Measurements from ENCODE around the gene SLC44A5. TPM values are rescaled to one million over a fixed set of nuclear protein-coding genes. Genes with fewer than 3 reads are reported as not detected.

The SLC44A5 gene
- total RNA-seq, 1 experiment from 2014 or later = 0.18 TPM

DNA sequence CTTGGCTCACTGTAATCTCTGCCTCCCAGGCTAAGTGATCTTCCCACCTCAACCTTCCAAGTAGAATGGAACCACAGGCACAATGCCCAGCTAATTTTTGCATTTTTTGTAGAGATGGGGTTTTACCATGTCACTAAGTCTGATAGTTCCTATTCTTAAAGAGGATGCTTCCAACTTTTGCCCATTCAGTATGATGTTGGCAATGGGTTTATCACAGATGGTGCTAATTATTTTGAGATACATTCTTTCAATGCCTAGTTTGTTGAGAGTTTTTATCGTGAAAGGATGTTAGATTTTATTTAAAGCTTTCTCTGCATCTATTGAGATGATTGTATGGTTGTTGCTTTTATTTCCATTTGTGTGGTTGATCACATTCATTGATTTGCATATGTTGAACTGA is 103.9 kb downstream of the SLC44A5 start:
- POLR2A ChIA-PET = no interaction called here
- intact Hi-C loops (cut with micrococcal nuclease; ENCODE audit: unreplicated experiment) = no loop called here
- in situ Hi-C loops (cut with HindIII; ENCODE audit: low pct_unique_long_range_greater_than_20kb, low sequenced_read_pairs) = no loop called here
- H3K4me1 ChIP-seq (ENCODE audit: control insufficient read depth, insufficient read depth, low read length) = no peaks in the 10 kb centered on the region
- ATAC-seq (no peak), DNase-seq (ENCODE audit: low read depth, low spot score) (no peak)
- CTCF ChIA-PET = no interaction called here
- H3K9me3 ChIP-seq (ENCODE audit: control insufficient read depth, insufficient read depth, low read depth, low read length) = no peaks in the 10 kb centered on the region
- no TSS peak for BruUV-seq (replicated peaks)
- no peak overlapping the region for H3K4me3 ChIP-seq (ENCODE audit: low read depth in 2 of 2, low read length in 2 of 2)
- no peaks in the 10 kb centered on the region for H3K27me3 ChIP-seq (ENCODE audit: control insufficient read depth, insufficient read depth, low read length)
- TF ChIP-seq TCF7L2 (IDR thresholded peaks at IDR 0.05; ENCODE audit: low read depth, low read length) (no peak), POLR2AphosphoS5 (IDR thresholded peaks at IDR 0.05; ENCODE audit: low read depth, low read length) (no peak), SIN3A (IDR thresholded peaks at IDR 0.05; ENCODE audit: borderline replicate concordance, insufficient read depth, low read depth, low read length) (no peak)
- TF ChIP-seq, protein P1, sequence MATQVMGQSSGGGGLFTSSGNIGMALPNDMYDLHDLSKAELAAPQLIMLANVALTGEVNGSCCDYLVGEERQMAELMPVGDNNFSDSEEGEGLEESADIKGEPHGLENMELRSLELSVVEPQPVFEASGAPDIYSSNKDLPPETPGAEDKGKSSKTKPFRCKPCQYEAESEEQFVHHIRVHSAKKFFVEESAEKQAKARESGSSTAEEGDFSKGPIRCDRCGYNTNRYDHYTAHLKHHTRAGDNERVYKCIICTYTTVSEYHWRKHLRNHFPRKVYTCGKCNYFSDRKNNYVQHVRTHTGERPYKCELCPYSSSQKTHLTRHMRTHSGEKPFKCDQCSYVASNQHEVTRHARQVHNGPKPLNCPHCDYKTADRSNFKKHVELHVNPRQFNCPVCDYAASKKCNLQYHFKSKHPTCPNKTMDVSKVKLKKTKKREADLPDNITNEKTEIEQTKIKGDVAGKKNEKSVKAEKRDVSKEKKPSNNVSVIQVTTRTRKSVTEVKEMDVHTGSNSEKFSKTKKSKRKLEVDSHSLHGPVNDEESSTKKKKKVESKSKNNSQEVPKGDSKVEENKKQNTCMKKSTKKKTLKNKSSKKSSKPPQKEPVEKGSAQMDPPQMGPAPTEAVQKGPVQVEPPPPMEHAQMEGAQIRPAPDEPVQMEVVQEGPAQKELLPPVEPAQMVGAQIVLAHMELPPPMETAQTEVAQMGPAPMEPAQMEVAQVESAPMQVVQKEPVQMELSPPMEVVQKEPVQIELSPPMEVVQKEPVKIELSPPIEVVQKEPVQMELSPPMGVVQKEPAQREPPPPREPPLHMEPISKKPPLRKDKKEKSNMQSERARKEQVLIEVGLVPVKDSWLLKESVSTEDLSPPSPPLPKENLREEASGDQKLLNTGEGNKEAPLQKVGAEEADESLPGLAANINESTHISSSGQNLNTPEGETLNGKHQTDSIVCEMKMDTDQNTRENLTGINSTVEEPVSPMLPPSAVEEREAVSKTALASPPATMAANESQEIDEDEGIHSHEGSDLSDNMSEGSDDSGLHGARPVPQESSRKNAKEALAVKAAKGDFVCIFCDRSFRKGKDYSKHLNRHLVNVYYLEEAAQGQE (IDR thresholded peaks at IDR 0.05; ENCODE audit: insufficient read depth in 1 of 2, low read depth in 2 of 2, low read length in 1 of 2) = no peak
- TF ChIP-seq, protein P2, sequence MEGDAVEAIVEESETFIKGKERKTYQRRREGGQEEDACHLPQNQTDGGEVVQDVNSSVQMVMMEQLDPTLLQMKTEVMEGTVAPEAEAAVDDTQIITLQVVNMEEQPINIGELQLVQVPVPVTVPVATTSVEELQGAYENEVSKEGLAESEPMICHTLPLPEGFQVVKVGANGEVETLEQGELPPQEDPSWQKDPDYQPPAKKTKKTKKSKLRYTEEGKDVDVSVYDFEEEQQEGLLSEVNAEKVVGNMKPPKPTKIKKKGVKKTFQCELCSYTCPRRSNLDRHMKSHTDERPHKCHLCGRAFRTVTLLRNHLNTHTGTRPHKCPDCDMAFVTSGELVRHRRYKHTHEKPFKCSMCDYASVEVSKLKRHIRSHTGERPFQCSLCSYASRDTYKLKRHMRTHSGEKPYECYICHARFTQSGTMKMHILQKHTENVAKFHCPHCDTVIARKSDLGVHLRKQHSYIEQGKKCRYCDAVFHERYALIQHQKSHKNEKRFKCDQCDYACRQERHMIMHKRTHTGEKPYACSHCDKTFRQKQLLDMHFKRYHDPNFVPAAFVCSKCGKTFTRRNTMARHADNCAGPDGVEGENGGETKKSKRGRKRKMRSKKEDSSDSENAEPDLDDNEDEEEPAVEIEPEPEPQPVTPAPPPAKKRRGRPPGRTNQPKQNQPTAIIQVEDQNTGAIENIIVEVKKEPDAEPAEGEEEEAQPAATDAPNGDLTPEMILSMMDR (IDR thresholded peaks at IDR 0.05) = no peak
- H3K27ac ChIP-seq (ENCODE audit: low read length) = no peak overlapping the region
- no peaks in the 10 kb centered on the region for H3K36me3 ChIP-seq (ENCODE audit: control insufficient read depth, insufficient read depth, low read length)

DNA sequence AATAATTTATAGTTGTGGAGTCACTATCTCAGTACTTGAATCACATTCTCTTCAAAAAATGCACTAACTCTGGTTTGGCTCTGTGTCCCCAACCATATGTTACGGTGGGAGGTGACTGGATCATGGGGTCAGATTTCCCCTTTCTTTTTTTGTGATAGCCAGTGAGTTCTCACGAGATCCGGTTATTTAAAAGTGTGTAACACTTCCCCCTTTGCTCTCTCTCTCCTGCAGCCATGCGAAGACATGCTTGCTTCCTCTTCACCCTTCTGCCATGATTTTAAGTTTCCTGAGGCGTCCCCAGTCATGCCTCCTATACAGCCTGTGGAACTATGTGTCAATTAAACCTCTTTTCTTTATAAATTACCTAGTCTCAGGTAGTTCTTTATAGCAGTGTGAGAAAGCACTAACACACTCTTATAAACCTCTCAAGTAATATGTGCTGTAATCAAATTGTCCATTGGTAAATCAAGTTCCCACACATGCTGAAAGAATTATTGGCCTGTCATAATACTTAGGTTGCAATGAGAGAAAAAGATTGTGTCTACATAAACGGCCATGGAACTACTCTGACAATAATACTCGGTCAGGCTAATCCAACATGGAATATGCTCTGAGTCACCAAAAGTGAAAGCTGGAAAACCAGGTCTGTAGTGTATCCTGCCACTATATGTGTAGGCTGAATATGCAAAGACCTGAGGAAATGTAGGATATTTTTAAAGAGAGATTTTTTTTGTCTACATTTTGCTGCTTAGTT is 107.5 kb downstream of the SLC44A5 start:
- BruUV-seq (replicated peaks) = no TSS peak
- H3K9me3 ChIP-seq (ENCODE audit: control insufficient read depth, insufficient read depth, low read depth, low read length) = no peaks in the 10 kb centered on the region
- DNase-seq (ENCODE audit: low read depth, low spot score) (no peak), ATAC-seq (no peak)
- no peaks in the 10 kb centered on the region for H3K4me1 ChIP-seq (ENCODE audit: control insufficient read depth, insufficient read depth, low read length)
- intact Hi-C loops (cut with micrococcal nuclease; ENCODE audit: unreplicated experiment) (no loop called here), in situ Hi-C loops (cut with HindIII; ENCODE audit: low pct_unique_long_range_greater_than_20kb, low sequenced_read_pairs) (no loop called here)
- CTCF ChIA-PET = no interaction called here
- TF ChIP-seq, protein P2 (IDR thresholded peaks at IDR 0.05) = no peak
- TF ChIP-seq, protein P1 (IDR thresholded peaks at IDR 0.05; ENCODE audit: insufficient read depth in 1 of 2, low read depth in 2 of 2, low read length in 1 of 2) = no peak
- H3K27ac ChIP-seq (ENCODE audit: low read length) = no peak overlapping the region
- POLR2A ChIA-PET = no interaction called here
- H3K4me3 ChIP-seq (ENCODE audit: low read depth in 2 of 2, low read length in 2 of 2) = no peak overlapping the region
- no peaks in the 10 kb centered on the region for H3K27me3 ChIP-seq (ENCODE audit: control insufficient read depth, insufficient read depth, low read length)
- H3K36me3 ChIP-seq (ENCODE audit: control insufficient read depth, insufficient read depth, low read length) = no peaks in the 10 kb centered on the region

All from Panc1 (cell line).